ENCODE results near the gene GULP1.

The GULP1 gene

GRCh38 chr2:188326669-188327301 is 35.1 kb downstream of the GULP1 start:
- no peak for DNase-seq

- DNase-seq = no peak
Observed at GRCh38 chr2:188327518-188328213, 36.0 kb downstream of the GULP1 start.

- no peak for DNase-seq
Observed at GRCh38 chr2:188328419-188328818, 36.7 kb downstream of the GULP1 start.

GRCh38 chr2:188330316-188331053 is 38.8 kb downstream of the GULP1 start:
- no peak for DNase-seq

- DNase-seq = no peak
Observed at GRCh38 chr2:188332619-188333018, 40.9 kb downstream of the GULP1 start.

- no peak for DNase-seq
Observed at GRCh38 chr2:188333751-188334524, 42.3 kb downstream of the GULP1 start.

- no peak for DNase-seq
Observed at GRCh38 chr2:188338463-188338862, 46.8 kb downstream of the GULP1 start.

- no peak for DNase-seq
Observed at GRCh38 chr2:188340257-188340656, 48.6 kb downstream of the GULP1 start.

- no peak for DNase-seq
Observed at GRCh38 chr2:188345020-188345419, 53.3 kb downstream of the GULP1 start.

- no peak for DNase-seq
Observed at GRCh38 chr2:188345426-188345825, 53.8 kb downstream of the GULP1 start.

- DNase-seq = no peak
Observed at GRCh38 chr2:188345831-188346458, 54.3 kb downstream of the GULP1 start.

GRCh38 chr2:188349019-188349418 is 57.3 kb downstream of the GULP1 start:
- no peak for DNase-seq

GRCh38 chr2:188353282-188353681 is 61.6 kb downstream of the GULP1 start:
- DNase-seq = no peak

GRCh38 chr2:188360485-188361263 is 69.0 kb downstream of the GULP1 start:
- DNase-seq = no peak

GRCh38 chr2:188364033-188364630 is 72.5 kb downstream of the GULP1 start:
- DNase-seq = no peak

GRCh38 chr2:188365058-188365641 is 73.5 kb downstream of the GULP1 start:
- DNase-seq = no peak

- no peak for DNase-seq
Observed at GRCh38 chr2:188367164-188367563, 75.5 kb downstream of the GULP1 start.

GRCh38 chr2:188369365-188369764 is 77.7 kb downstream of the GULP1 start:
- DNase-seq = no peak

GRCh38 chr2:188378371-188378950 is 86.8 kb downstream of the GULP1 start:
- DNase-seq = no peak

GRCh38 chr2:188379748-188380147 is 88.1 kb downstream of the GULP1 start:
- no peak for DNase-seq

GRCh38 chr2:188380280-188380679 is 88.6 kb downstream of the GULP1 start:
- DNase-seq = no peak

All from activated CD4-positive, alpha-beta T cell treated with anti-CD3 and anti-CD28 coated beads, Interleukin-2, amount 50 U/mL, for 1 hour (primary cell).